Loucy (cell line): ENCODE measurements around the gene ARL8B.

Source experiments
- H2AFZ ChIP-seq: fragments of 200-600 bp; sonication (generic); 2 replicates; pipeline ENCODE4 v1.6.0; 2016; ENCODE audit warnings: antibody characterized with exemption, mild to moderate bottlenecking, low read length, moderate library complexity
- H3F3A ChIP-seq: fragments of 200-600 bp; 2 replicates; pipeline ENCODE4 v1.6.0; 2016; ENCODE audit warnings: antibody characterized with exemption, low read depth, mild to moderate bottlenecking
- H3K27me3 ChIP-seq: fragments of 200-600 bp; sonication (generic); 2 replicates; pipeline ENCODE4 v1.6.1; 2014; ENCODE audit warnings: low read length, mild to moderate bottlenecking; ENCODE audit not compliant: insufficient read depth, poor library complexity, severe bottlenecking
- H3K36me3 ChIP-seq: fragments of 200-600 bp; sonication (generic); 2 replicates; pipeline ENCODE4 v1.6.1; 2016; ENCODE audit warnings: low read length; ENCODE audit not compliant: insufficient read depth
- H3K4me1 ChIP-seq: fragments of 200-600 bp; sonication (generic); 2 replicates; pipeline ENCODE4 v1.5.1; 2014; ENCODE audit warnings: low read length, mild to moderate bottlenecking; ENCODE audit not compliant: insufficient read depth, poor library complexity, severe bottlenecking
- H3K4me2 ChIP-seq: fragments of 200-600 bp; sonication (generic); 2 replicates; pipeline ENCODE4 v1.6.0; 2014; ENCODE audit warnings: antibody characterized with exemption, low read length, low read depth, mild to moderate bottlenecking; ENCODE audit not compliant: poor library complexity, severe bottlenecking
- H3K4me3 ChIP-seq: fragments of 200-600 bp; sonication (generic); 2 replicates; pipeline ENCODE4 v1.5.1; 2014; ENCODE audit warnings: low read length, mild to moderate bottlenecking, mixed read lengths; ENCODE audit not compliant: poor library complexity, severe bottlenecking
- H3K79me2 ChIP-seq: fragments of 200-600 bp; sonication (generic); 2 replicates; pipeline ENCODE4 v1.6.1; 2014; ENCODE audit warnings: low read length; ENCODE audit not compliant: insufficient read depth
- H3K9ac ChIP-seq: fragments of 200-600 bp; sonication (generic); 2 replicates; pipeline ENCODE4 v1.6.0; 2014; ENCODE audit warnings: mild to moderate bottlenecking, low read depth, low read length, moderate library complexity; ENCODE audit not compliant: poor library complexity, severe bottlenecking
- H3K9me2 ChIP-seq: fragments of 200-600 bp; sonication (generic); replicated peaks from 2 replicates; pipeline ENCODE4 v1.6.1; 2016; ENCODE audit warnings: low read depth, low read length, mixed read lengths
- H3K9me3 ChIP-seq: fragments of 200-600 bp; sonication (generic); 2 replicates; pipeline ENCODE4 v1.6.1; 2014; ENCODE audit warnings: mild to moderate bottlenecking, antibody characterized with exemption, low read length, low read depth; ENCODE audit not compliant: insufficient read depth
- H4K20me1 ChIP-seq: fragments of 200-600 bp; sonication (generic); 2 replicates; pipeline ENCODE4 v1.6.0; 2014; ENCODE audit warnings: antibody characterized with exemption, low read length, mild to moderate bottlenecking; ENCODE audit not compliant: insufficient read depth, poor library complexity, severe bottlenecking
- CTCF ChIP-seq: fragments of 200-600 bp; sonication (generic); conservative IDR thresholded peaks from 2 replicates; pipeline ENCODE4 v1.5.1; 2014; ENCODE audit warnings: mild to moderate bottlenecking, antibody characterized with exemption, low read length
- EZH2phosphoT487 ChIP-seq: fragments of 200-600 bp; IDR thresholded peaks from 2 replicates; pipeline ENCODE4 v1.6.1; 2018; ENCODE audit warnings: antibody characterized with exemption, mild to moderate bottlenecking, moderate library complexity, borderline replicate concordance

The ARL8B gene

GRCh38 chr3:5140839-5141238 lies 18.7 kb downstream of the ARL8B start:
- no peaks in the 10 kb centered on the region for H3K9me3 ChIP-seq
- H3K36me3 ChIP-seq = peaks cover 3% of the 10 kb centered on the region; the same call in 1 of the 2 replicates
- H3K4me1 ChIP-seq = peaks cover 8% of the 10 kb centered on the region
- H3K4me2 ChIP-seq = peak overlapping the region; percentile 10
- H3K9ac ChIP-seq = no peak overlapping the region
- H3K79me2 ChIP-seq = peaks cover 97% of the 10 kb centered on the region
- H3K9me2 ChIP-seq = no peaks in the 10 kb centered on the region
- H2AFZ ChIP-seq = no peak overlapping the region
- peaks cover 36% of the 10 kb centered on the region for H4K20me1 ChIP-seq
- no peak overlapping the region for H3K4me3 ChIP-seq
- no peaks in the 10 kb centered on the region for H3K27me3 ChIP-seq
- no peak for TF ChIP-seq EZH2phosphoT487
- no peak for TF ChIP-seq CTCF
- no peaks in the 10 kb centered on the region for H3F3A ChIP-seq

- H3K9ac ChIP-seq = no peak overlapping the region
- H3K4me3 ChIP-seq = no peak overlapping the region
- no peak overlapping the region for H3K4me2 ChIP-seq
- H3K9me3 ChIP-seq = no peaks in the 10 kb centered on the region
- TF ChIP-seq CTCF (no peak), EZH2phosphoT487 (no peak)
- no peaks in the 10 kb centered on the region for H3F3A ChIP-seq
- no peaks in the 10 kb centered on the region for H3K27me3 ChIP-seq
- no peaks in the 10 kb centered on the region for H3K9me2 ChIP-seq
- H2AFZ ChIP-seq = no peak overlapping the region
- peaks cover 100% of the 10 kb centered on the region for H3K79me2 ChIP-seq
- peaks cover 30% of the 10 kb centered on the region for H4K20me1 ChIP-seq
- H3K4me1 ChIP-seq = peaks cover 7% of the 10 kb centered on the region
- peaks cover 9% of the 10 kb centered on the region for H3K36me3 ChIP-seq
Observed at GRCh38 chr3:5141760-5142159, 19.7 kb downstream of the ARL8B start.

- Histone ChIP-seq H2AFZ (no peak overlapping the region), H3K4me2 (no peak overlapping the region), H3F3A (no peaks in the 10 kb centered on the region), H3K9ac (no peak overlapping the region), H3K4me1 (peaks cover 3% of the 10 kb centered on the region), H3K36me3 (peaks cover 10% of the 10 kb centered on the region), H3K79me2 (peaks cover 100% of the 10 kb centered on the region), H3K27me3 (no peaks in the 10 kb centered on the region), H3K4me3 (no peak overlapping the region), H4K20me1 (peaks cover 21% of the 10 kb centered on the region), H3K9me2 (no peaks in the 10 kb centered on the region), H3K9me3 (no peaks in the 10 kb centered on the region)
- TF ChIP-seq EZH2phosphoT487 = no peak
- no peak for TF ChIP-seq CTCF
Observed at GRCh38 chr3:5143464-5143863, 21.4 kb downstream of the ARL8B start.
